HG02870 (cell line): ENCODE data around the gene CEP128.
"Not testable (repeated sequence)": the region's sequence is repeated elsewhere in the genome, so short reads cannot be mapped to it uniquely, and the experiment has no call there.

Experiments used
- ATAC-seq: cut with Tn5 transposase; IDR thresholded peaks from one replicate; pipeline ENCODE4 v1.9.1; 2021; ENCODE audit warnings: mild to moderate bottlenecking, moderate library complexity; ENCODE audit not compliant: unreplicated experiment

CEP128 gene

DNA sequence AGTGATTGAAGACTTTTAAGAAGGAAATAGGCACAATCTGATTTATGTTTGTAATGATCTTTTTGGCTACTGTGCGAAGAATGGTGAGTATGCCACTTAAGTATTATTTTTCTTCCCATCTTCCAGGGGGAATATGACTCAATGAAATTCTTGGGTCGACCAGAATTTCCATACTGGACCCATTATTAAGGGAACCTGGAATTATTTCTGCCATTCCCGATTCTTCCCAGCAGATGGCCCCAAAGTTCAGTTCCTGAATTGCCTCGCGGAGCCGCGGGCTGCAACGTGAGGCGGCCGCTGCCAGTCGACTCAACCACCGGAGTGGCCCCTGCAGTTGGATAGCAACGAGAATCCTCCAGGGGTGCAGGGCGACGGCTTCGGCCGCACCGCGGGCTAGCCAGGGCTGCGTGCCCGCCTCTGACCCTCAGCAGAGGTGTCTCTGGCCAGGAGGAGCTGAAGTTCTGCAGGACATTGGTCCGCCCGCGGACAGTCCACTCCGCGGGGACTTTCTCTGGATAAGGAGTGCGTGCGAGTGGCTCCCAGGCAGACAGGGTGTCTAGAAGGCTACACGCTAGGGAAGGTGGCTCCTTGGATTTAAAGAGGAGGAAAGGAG, 13.3 kb upstream of the CEP128 start:
- ATAC-seq: no peak

DNA sequence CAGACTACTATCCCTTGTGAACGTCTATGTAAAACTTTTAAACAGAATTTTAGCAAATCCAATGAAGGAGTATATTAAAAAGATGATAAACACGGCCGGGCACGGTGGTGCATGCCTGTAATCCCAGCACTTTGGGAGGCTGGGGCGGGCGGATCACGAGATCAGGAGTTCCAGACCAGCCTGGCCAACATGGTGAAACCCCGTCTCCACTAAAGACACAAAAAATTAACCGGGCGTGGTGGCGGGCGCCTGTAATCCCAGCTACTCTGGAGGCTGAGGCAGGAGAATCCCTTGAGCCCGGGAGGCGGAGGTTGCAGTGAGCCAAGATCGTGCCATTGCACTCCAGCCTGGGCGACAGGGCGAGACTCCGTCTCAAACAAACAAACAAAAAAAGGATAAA, 11.7 kb upstream of the CEP128 start:
- not testable (repeated sequence) for ATAC-seq

DNA sequence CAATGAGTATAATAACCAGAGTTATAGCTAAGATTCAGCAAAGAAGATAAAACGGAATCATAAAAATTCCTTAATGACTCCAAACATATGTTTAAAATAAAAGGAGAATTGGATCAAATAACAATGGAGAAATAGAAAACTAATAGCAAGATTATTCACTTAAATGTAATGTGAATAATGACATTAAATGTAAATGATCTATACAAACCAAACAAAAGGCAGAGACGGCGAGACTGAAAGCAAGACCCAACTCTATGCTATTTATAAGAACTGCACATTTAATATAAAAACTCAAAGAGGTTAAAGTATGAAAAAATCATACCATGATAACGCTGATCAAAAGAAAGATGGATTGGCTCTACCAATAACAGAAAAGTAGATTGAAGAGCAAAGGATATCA, 10.0 kb upstream of the CEP128 start:
- ATAC-seq: no peak

DNA sequence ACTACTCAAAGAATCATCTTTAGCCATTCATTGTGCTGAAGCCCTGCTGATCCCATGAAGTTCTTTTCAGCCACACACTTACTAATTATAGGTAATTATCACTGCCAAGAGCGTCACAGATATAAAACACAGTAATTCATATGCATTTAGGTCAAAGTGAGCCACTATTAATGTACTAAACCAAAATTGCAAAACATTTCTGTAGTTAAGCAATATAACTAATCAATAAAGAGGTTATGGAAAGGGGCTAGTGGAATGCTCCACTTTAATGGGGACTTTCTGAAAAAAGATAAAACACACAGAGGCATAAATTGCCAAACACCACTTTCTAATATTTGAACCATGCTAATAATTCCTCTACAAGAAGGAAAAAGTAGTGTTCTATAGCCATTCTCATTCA, 6.8 kb upstream of the CEP128 start:
- ATAC-seq: no peak

DNA sequence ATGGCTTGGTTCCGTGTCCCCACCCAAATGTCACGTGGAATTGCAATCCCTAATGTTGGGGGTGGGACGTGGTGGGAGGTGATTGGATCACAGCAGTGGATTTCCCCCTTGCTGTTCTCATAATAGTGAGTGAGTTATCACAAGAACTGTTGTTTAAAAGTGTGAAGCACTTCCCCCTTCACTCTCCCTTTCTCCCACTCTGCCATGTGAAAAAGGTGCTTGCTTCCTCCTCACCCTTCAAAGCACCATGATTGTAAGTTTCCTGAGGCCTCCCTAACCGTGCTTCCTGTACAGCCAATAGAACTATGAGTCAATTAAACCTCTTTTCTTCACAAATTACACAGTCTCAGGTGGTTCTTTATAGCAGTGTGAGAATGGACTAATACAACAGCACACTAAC, 5.3 kb upstream of the CEP128 start:
- ATAC-seq: no peak

DNA sequence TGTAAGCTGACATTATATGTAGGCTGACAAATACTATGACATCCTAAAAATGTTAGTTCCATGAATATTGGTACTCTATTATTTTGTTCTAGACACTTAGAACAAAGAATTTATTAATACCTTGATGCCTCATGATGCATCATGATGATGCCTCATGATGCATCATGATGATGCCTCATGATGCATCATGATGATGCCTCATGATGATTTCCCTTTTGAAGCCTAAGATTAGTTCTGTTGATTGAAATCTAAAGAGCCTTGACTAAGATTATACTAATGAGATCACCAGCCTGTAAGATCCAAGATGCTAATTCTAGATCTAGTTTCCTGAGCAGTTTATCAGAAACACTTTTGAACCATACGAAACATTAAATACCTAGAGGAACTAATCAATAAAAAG, 4.6 kb upstream of the CEP128 start:
- ATAC-seq: no peak

DNA sequence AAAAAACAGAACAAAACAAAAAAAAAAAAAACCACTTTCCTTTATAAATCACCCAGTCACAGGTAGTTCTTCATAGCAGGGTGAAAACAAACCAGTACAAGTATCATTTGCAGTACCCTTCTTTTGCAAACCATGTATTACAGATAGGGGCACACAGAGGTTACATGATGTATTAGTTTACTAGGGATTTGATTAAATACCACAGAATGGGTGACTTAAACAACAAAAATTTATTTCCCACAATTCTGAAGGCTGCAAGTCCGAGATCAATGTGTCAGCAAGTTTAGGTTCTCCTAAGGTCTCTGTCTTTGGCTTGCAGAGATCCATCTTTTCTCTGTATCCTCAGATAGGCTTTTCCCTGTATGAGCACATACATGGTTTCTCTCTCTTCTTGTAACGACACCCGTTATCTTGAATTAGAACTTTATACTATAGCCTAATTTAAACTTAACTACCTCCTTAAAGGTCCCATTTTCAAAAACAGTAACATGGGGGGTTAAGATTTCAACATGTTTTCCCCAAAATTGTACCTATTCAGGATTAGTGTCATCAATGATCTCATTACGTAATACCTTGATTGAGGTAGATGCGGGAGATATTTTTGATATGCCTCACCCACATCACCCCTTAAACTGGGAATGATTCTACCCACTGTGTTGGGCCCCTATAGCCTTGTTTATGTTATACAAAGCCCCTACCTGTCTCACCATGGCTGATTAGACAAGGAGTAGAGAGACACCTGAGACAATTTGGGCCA, 3.5 kb upstream of the CEP128 start:
- ATAC-seq: no peak

DNA sequence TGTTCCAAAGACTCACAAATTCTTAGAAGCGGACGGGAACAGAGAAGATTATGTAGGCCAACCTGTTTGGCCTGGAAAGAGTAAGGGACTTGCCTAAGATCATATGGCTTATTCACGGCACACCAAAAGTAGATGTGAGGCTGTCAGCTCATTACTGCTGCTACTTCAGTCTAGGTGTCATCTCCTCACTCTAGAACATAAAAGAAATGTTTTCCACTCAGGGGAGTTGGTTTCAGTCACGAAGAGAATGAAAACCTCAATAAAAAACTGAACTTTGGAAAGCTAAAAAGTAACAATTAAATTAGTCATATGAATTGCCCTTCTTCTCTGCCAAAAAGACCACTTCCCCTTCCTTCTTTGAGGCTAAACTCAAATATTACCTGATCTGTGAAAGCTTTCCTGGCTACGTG, 658 bp upstream of the CEP128 start:
- no peak for ATAC-seq

DNA sequence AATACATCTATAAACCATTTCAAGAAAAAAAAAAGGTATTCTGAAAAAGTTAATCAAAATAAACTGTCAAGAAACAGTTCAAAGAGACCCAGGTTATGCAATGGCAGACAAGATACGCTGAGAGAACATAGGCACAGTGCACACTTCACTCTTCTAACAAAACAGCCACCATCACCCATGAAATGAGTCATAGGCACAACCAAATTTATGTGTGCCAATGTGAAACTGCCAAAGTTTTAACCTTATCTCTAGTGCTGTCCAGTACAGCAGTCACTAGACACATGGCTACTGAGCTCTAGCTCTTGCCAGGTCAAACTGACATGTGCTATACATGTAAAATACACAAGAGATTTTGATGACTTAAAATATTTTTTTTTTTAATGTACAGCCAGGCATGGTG, 1.4 kb downstream of the CEP128 start:
- no peak for ATAC-seq

DNA sequence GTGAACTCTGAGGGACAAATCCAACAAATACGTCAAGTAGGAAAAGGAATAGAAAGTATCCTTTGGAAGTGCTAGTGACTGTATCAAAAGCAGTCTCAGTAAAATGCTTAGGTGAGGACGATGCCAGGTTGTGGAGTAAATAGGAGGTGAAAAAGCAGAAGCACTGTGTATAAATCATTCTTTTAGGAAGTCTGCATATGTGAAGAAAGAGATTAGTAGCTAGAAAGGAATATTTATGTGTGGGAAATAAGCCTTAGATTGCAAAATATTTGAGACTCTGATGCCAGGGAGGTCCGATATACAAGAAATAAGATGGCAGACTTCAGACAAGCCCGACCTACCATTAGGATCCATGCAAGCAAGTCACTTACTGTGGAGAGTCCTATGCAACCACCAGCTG, 7.9 kb downstream of the CEP128 start:
- ATAC-seq: no peak

DNA sequence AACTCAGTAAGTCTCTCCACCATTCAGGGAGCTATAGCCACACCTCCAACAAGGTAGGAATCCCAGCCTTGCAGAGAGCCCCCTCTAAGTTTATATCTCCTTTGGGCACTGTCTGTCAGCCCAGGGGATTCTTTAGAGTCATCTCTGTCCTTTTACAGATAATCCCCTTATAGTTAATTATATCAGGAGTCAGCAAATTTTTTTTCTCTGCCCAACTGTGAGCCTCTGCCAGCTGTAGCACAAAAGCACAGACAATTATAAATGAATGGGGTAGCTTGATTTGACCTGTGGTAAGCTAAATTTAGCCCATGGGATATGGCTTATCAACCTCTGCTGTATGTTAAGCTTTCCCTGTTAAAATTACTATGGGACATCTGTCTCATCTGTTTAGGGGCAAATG, 8.3 kb downstream of the CEP128 start:
- no peak for ATAC-seq

DNA sequence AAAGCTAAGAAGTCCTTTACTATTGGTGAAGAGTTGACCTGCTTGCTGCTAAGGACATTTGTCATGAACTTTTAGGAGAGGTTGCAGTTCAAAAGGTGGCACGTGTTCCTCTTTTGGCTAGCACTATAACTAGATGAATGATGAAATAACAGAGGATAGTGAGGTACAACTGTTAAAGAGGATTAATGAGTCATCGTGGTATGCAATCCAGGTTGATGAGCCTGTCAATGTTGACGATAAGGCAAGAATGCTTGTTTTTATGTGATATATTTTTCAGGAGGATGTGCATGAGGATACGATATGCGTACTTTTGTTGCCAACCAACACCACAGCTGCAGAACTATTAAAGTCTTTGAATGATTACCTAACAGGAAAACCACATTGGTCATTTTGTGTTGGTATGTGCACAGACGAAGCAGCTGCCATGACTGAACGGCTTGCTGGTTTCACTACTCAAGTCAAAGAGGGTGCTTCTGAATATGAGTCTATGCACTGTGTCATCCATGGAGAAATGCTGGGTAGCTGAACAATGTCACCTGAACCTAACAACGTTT, 10.6 kb downstream of the CEP128 start:
- peak; percentile 97 for ATAC-seq

DNA sequence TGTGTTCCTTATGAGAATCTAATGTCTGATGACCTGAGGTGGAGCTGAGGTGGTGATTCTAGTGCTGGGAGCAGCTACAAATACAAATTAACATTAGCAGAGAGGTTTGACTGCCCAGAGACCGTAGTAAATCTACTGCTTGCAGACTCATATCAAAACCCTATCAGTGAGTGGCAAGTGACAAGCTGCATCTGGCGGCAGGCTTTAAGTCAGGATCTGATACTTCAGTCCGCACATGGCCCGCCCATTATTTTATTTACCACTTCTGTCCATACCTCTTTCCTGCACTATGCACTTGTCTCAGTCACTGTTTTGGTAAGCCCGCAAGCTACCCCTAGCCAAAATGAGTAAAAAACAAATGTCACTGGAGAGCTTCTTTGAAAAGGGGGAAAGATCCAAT, 11.4 kb downstream of the CEP128 start:
- ATAC-seq: no peak

DNA sequence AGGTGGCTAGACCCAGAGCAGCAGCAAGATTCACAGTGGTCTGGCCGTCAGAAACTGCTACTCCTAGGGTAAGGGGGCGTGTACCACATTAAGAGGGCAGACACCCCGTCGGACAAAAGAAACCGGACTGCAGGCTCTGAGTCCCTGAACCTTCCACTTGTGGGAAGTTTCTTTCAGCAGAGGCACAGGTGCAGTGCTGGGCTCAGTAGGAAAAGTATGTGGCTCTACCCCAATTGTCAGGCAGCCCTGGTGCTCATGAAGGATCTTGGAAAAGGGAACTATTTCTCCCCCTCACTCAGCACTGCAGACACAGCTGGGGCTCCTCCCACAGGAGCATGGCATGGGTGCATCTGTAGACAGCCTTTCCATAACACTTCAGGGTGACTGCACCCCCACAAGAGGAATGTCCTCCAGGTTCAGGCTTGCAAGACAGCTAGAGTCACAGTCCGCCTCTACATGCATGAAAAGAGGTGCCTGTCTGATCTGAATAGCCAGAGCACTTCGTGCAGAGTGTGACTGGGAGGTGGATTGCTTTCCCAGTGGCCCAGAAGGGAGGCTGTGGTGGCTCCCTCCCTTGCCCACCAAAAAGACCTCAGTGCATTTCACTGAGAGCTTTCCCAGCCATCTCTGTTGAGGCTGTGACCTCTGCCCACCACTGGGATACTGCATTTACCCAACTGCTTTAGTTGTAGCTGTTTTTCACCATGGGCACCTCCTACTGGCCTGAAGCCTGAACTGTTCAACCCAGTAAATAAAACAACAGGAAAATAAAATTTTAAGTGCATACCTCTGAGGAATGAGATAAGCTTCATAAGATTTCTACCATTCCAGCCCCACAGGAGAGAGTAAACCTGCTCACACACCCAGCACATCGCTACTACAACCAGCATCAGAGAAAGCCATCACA, 14.2 kb downstream of the CEP128 start:
- no peak for ATAC-seq

DNA sequence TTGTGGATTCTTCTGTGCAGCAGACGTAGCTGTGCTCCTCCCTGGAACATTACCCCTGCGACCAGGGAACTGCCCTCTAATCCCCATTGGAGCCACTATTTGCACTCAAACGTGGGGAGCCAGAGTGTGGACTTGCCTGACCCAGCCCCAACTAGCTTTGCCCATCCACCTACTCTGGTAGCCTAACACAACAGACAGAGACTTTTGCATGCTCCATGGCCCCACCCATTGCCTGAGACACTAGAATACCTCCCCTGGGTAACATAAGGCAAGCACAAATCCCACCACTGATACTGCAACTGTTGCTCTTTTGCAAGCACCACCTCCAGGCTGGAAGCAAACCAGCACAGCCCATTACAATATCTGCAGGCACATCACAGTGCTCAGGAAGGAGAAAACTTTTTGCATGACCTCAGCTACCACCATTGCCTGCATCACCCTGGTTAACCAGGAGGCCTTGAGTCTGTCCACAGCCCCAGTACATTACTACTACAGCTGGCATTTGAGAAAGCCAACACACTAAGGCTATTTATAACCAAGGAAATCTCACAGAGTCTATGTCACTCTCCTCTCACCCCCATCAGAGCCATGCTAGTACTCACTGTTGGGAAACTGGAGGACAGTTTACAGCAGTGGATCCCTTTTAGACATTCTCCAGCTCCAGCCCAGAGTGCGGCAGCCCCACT, 15.0 kb downstream of the CEP128 start:
- no peak for ATAC-seq

DNA sequence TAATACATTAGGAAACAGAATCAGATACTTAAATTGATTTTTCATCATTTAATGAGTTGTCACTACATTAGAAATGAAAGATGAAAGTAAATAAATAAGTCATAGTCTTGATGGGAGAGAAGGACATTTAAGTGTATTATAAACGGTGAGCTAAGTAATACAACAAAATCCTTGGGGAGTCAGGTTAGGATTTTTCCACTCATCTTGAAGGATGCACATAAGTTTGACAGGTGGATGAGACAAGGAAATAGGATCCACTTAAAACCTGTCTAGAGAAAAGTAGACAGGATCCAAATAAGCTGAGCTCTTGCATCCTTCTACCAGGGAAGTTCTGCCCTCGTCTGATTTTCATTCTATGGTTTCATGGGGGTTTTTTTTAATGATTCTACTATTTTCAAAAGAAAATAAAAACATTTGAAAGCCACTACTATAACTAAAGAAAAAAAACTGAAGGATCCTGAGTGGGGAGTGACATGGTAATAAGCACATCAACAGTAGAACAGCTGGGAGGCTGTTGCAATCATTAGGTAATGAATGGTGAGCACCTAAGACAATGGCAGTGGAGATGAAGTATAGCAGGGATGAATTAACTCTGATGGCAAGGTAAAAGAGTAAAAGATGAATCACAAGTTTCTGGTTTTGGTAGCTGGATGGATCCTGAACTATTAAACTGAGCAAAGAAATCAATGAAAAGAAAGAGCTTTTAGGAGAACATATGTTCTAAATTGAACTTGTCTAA, 17.0 kb downstream of the CEP128 start:
- no peak for ATAC-seq

DNA sequence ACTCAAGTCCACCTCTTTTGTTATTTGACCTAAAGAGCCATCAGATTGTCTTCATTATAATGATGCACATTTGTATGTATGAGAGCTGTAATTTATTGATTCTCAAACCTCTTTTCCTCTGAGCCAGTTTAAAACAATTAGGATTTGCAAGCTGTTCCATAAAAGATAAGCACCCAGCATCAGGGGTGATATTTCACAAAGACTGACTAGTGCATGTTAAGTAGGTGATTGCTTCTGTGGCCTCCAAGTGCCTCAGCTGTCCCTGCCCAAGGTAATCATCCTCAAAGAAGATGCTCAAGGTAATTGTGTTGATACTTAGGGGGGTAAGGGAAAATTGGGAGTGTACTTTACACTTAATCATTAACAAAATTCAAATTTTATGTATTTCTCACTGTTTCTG, 18.2 kb downstream of the CEP128 start:
- no peak for ATAC-seq

DNA sequence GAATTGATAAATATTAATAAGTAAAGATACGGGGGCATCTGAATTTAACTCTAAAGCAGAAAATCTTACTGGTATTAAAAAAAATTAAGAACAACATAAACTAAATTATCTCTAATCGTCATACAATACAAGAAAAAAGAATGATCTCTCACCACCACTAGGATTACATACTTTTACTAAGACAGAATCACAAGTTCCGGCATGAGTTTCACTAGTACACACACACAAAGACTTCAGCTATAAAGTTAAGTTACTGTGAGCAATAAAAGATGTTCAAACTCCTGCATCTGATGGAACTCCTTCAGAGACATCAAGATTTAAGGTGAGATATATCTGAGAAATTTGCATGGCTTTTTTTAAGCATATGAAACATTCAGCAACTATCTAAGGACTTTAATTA, 21.9 kb downstream of the CEP128 start:
- ATAC-seq: no peak

DNA sequence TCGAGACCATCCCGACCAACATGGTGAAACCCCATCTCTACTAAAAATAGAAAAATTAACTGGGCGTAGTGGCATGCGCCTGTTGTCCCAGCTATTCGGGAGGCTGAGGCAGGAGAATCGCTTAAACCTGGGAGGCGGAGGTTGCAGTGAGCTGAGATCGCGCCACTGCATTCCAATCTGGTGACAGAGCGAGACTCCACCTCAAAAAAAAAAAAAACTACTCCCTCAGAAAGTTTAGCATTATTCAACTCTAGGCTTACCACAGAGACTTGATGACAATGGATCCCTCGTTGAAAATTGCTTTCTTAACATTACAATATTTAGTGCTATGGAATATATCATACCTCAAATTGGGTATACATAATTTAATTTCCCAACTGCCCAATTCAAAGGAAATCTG, 29.5 kb downstream of the CEP128 start:
- not testable (repeated sequence) for ATAC-seq

DNA sequence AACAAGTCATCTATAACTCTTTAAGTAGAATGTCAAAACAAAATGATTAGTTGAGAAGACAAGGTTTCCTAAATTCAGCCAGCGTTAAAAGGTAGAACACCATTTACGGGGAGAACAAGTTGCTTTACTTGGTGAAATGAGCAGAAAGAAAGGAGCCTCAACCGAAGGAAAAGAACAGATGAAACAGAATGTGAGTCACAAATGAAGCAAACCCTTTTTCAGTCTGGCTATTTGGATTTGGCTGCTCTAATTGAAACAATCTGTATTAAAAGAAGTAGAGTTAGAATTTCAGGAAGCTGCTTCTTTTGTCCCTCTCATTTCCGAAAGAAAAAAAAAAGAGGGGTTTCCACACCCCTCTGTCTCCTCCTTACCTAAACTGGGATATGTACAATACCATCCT, 34.6 kb downstream of the CEP128 start:
- ATAC-seq: no peak
